Fibroblast of skin of scalp (primary cell): ENCODE data around the gene GALNT8. TPM values are rescaled to one million over a fixed set of nuclear protein-coding genes. Genes with fewer than 3 reads are reported as not detected.
"Not testable (repeated sequence)": the region's sequence is repeated elsewhere in the genome, so short reads cannot be mapped to it uniquely, and the experiment has no call there.

ENCODE experiments used
- DNase-seq: peaks from one replicate; pipeline ENCODE4 v3.0.0-alpha.2; 2013
- polyA plus RNA-seq, 2 experiments: library from polyadenylated mRNA; unstranded; fragments of 120-200 nt; gene quantifications; one replicate each; pipeline ENCODE4 v1.2.1, GENCODE V29; 2013; ENCODE audit not compliant: insufficient read length in 2 of 2

The GALNT8 gene
- polyA plus RNA-seq (2013, experiment 1 of 2; ENCODE audit: insufficient read length), result 1.3 TPM
- 1.5 TPM for polyA plus RNA-seq (2013, experiment 2 of 2; ENCODE audit: insufficient read length)

GRCh38 chr12:4719821-4720636 is at the start of gene GALNT8:
GALNT8 (plus strand) TSS chr12:4720400; CDS start chr12:4720678, 278 bp downstream.
- no peak for DNase-seq

DNA sequence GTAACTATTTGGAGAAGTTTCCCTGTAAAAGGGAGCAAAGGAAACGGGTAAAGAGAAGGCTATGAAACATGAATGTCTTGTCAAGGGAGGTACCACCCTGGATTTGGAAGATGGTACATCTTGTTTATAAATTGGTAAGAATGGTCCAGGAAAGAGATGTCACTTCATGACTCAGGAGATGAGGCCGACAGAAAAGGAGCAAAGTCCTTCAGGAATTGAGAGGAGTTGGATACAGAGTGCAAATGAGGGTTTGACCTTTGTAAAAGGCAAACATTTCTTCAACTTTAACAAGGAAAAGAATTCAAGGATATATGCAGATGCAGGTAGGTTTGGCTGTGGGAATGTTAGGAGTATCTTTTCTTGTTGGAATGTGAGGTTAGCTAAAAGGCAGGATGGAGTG is 40.5 kb upstream of the GALNT8 start:
- DNase-seq, result no peak

GRCh38 chr12:4681732-4682131 is 38.5 kb upstream of the GALNT8 start:
- no peak for DNase-seq

- DNase-seq, result no peak
Observed at GRCh38 chr12:4685317-4685716, 34.9 kb upstream of the GALNT8 start.

DNA sequence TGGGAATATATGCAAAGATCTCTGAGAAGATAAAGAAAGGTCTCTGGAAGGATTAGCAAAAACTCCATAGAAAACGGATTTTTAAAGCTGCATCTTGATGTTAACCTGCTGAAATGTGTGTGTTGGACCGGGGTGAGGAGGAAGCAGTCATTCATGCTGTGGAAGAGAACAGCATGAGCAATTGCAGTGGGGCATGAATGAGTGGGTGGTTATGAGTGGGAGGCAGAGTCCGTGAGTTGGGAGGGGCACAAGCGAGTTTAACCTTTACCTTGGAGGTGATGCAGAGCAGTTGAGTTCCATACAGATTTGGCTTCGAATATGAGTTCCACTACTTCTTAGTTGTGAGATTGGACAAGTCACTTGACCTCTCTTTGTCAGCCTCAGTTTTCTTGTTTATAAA is 29.4 kb upstream of the GALNT8 start:
- DNase-seq, result no peak

GRCh38 chr12:4700621-4701026 is 19.6 kb upstream of the GALNT8 start:
- DNase-seq, result peak; percentile 17

DNA sequence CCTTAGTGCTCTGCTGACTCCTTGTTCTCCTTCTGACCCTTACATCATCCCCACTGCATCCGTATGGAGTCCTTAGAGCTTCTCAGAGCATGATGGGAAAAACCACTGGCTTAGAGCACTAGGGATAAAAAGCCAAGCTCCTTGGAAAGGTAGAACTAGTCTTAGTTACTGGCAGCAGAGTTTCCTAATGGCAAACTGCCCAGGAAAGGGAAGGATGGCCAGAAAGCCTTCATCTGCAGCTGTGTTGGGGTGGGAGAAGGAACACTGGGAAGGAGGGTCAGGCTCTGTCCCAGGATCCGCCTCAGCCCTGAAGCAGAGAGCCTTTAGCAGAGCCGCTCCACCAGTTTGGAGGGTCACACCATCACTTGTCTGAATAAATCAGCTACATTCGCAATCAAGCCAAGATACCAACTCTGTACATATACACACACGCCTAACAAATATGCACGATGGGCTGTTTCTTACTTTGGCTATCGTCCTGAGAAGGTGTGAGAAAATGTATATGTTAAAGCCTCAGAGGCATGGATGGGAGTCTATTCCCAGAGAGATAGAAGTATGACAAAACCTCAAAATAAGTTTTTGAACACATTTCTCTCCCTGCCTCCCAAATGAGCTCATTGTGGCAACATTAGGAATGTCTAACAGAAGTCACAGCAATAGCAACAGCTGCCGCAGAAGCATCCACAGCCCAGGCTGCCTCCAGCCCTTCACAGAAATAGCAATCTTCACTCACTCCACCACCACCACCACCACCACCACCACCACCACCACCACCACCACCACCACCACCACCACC is 18.6 kb upstream of the GALNT8 start:
- DNase-seq, result peak; percentile 28

DNA sequence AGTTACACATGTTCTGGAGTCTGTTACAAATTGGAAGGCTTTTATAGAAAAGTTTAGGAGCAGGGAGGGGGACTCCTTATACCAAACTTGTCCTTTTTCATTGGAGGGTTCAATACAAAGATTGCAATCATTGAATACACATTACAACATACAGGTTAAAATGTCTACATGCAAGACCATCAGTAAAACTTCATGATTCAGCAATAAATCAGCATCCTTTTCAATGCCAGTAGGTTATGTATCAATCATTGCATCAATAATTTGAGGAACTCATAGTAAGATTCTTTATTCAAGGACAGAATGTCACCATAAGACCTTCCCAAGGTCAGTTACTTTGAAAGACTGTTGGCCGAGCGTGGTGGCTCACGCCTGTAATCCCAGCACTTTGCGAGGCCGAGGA is 16.5 kb upstream of the GALNT8 start:
- DNase-seq, result no peak

DNA sequence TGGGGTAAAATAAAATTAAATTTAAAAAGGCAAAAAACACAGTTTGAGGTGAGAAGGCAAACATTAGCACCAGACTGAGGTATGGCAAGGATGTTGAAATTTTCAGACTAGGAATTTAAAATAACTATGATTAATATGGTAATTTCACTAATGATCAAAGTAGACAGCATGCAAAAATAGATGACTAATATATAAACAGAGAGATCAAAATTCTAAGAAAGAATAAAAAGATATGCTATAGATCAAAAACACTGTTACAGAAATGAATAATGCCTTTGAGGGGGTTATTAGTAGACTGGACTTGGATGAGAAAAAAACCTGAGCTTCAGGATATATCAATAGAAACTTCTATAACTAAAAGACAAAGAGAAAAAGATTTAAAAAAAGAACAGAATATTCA is 14.4 kb upstream of the GALNT8 start:
- no peak for DNase-seq

GRCh38 chr12:4707306-4707705 is 12.9 kb upstream of the GALNT8 start:
- no peak for DNase-seq

DNA sequence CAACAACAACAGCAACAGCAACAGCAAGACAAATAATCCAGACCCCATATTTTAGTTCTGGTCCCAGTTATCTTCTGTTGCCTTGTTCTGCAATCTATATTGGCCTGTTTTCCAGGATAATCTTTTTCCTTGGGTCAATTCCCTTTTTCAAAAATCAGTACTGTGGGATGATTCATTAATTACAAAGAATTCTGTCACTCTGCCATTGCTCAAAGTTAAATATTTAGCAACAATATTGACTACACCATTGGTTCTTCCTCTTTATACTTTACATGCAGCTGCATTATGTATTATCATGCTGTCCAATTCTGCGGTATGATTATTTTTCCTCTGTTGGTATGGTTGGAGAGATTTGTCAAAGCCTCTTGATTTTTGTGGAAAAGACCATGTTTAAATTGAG is 10.1 kb upstream of the GALNT8 start:
- no peak for DNase-seq

- DNase-seq, result no peak
Observed at GRCh38 chr12:4714879-4715278, 5.3 kb upstream of the GALNT8 start.

- no peak for DNase-seq
Observed at GRCh38 chr12:4717806-4718205, 2.4 kb upstream of the GALNT8 start.

GRCh38 chr12:4720637-4720995 is 416 bp downstream of the GALNT8 start:
- no peak for DNase-seq

GRCh38 chr12:4721587-4721986 is 1.4 kb downstream of the GALNT8 start:
- DNase-seq, result not testable (repeated sequence)

- DNase-seq, result no peak
Observed at GRCh38 chr12:4723226-4723625, 3.0 kb downstream of the GALNT8 start.

- no peak for DNase-seq
Observed at GRCh38 chr12:4725057-4725456, 4.9 kb downstream of the GALNT8 start.

- no peak for DNase-seq
Observed at GRCh38 chr12:4734625-4735340, 14.6 kb downstream of the GALNT8 start.

DNA sequence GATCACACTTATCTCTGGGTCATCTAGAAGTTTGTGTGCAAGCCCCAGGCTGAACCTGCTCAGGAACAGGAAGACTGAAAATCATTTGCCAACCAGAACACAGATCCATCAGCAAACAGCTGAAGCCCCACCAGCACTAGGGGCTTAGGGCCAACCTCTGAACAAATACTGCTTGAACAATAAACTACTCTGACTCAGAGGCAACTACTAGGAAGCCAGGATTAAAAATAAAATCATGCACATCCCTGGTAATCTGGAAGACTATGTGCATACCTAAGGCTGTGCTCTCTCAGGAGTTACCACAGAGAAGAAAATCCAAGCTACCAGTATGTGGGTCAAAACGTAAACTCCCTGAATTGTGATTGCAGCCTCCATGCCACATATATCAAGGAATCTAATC is 15.9 kb downstream of the GALNT8 start:
- peak; percentile 1 for DNase-seq

DNA sequence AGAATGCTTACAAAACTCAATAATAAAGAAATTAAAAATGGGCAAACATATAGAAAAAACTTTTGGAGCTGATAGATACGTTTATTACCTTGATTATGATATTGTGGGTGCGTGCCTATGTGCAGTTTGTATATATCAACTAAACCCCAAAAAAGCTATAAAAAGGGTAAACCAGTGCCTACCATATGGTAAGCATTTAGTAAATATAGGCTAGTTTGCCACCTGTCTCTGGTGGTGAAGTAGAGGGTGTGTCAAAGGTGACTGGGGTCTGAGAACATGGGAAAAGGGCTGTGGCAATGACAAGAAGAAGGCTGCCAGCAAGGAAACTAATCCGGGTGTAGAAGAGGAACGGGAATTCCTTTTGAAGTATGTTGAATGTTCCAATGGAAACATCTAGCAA is 18.3 kb downstream of the GALNT8 start:
- DNase-seq, result no peak

DNA sequence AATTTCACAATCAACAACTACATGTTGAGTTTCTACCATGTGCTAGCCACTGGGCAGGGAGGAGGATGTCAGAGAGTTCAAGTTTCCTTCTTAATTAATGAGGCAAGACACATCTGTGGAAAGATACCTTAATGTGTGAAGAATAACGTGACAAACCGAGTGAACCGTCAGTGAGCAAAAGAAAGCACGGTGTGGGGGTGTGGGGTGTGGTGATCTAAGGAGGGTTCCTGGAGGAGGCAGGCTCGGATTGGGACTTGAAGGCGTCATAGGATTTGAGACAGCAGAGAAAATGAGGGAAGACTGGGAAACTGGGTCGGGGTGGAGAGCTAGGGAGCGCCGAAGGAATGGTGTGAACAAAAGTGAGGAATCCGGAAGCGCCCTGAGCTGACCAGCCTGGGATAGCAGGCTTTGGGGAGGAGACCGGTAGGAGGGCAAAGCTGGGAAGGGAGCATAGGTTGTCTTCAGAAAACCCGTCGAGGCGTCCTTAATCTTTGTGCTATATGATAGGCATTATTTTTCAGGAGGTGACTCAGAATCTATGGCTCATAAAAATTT is 22.3 kb downstream of the GALNT8 start:
- DNase-seq, result no peak

DNA sequence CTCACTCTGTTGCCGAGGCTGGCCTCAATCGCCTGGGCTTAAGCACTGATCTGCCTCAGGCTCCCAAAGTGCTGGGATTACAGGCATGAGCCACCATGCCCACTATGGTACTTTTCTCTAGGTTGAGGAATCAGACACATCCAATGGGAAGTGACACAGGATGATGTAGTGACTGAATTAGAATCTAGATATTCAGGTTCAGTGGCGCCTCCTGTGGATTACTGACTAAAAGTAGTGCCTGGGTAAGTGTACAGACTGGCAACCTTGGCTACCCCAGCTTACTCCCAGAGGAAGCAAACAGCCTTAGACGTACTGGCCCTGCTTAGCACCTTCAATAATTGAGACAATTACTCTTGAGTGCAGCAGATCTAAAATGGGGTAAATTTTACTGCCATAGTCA is 22.8 kb downstream of the GALNT8 start:
- DNase-seq, result no peak

DNA sequence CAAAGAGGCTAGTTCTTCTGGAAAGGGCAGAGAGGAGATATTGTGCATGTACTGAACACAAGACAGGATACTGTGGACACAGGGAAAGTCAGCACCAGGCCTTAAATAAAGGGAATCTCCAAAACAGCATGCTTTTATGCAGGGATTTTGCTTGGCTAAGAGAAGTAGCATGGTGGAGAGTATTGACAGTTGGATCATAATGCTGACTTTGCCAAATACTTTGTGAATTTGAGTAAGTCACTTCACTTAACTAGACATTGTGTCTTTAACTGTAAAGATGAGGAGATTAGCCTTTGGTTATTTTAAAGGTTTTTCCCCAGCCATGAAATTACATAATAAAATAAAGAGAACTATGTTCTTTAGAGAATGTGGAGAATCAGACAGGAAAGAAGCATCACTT is 24.5 kb downstream of the GALNT8 start:
- no peak for DNase-seq
